Endodermal cell (in vitro differentiated cells): Measurements from ENCODE around the gene BSCL2. TPM values are rescaled to one million over a fixed set of nuclear protein-coding genes. Genes with fewer than 3 reads are reported as not detected.

Experiments
- DNase-seq: peaks from one replicate; pipeline ENCODE4 v3.0.0-alpha.2; 2017
- H3K27ac ChIP-seq: 2 replicates; pipeline ENCODE4 v1.5.1; 2013; ENCODE audit warnings: mild to moderate bottlenecking, low read depth, low read length, moderate library complexity
- H3K27me3 ChIP-seq: 2 replicates; pipeline ENCODE4 v1.6.1; 2013; ENCODE audit warnings: mild to moderate bottlenecking, low read length, moderate library complexity; ENCODE audit not compliant: insufficient read depth, control insufficient read depth, poor library complexity, severe bottlenecking
- H3K36me3 ChIP-seq: 2 replicates; pipeline ENCODE4 v1.7.0; 2013; ENCODE audit warnings: mild to moderate bottlenecking, low read length, moderate library complexity; ENCODE audit not compliant: control insufficient read depth, insufficient read depth
- H3K4me1 ChIP-seq: one replicate; pipeline ENCODE4 v1.7.0; 2013; ENCODE audit warnings: low read length; ENCODE audit not compliant: control insufficient read depth, insufficient read depth
- H3K4me3 ChIP-seq: 2 replicates; pipeline ENCODE4 v1.5.1; 2013; ENCODE audit warnings: mild to moderate bottlenecking, low read length, moderate library complexity
- H3K9ac ChIP-seq: 2 replicates; pipeline ENCODE4 v1.6.1; 2013; ENCODE audit warnings: mild to moderate bottlenecking, low read length, moderate library complexity; ENCODE audit not compliant: poor library complexity, severe bottlenecking; ENCODE audit errors: extremely low read depth
- H3K9me3 ChIP-seq: 2 replicates; pipeline ENCODE4 v1.6.1; 2013; ENCODE audit warnings: mild to moderate bottlenecking, low read length, moderate library complexity; ENCODE audit not compliant: control insufficient read depth
- H3K27ac Mint-ChIP-seq: 2 replicates; pipeline ENCODE4 v1.8.0; 2020; ENCODE audit warnings: mixed read lengths
- H3K27me3 Mint-ChIP-seq: 2 replicates; pipeline ENCODE4 v1.8.0; 2021; ENCODE audit warnings: mild to moderate bottlenecking, mixed read lengths; ENCODE audit not compliant: insufficient read depth
- H3K36me3 Mint-ChIP-seq: 2 replicates; pipeline ENCODE4 v1.8.0; 2020; ENCODE audit warnings: low read depth, mixed read lengths
- H3K4me1 Mint-ChIP-seq: 2 replicates; pipeline ENCODE4 v1.8.0; 2020; ENCODE audit warnings: mixed read lengths
- H3K4me3 Mint-ChIP-seq: 2 replicates; pipeline ENCODE4 v1.8.0; 2020; ENCODE audit warnings: mild to moderate bottlenecking, moderate library complexity, mixed read lengths
- H3K9me3 Mint-ChIP-seq: 2 replicates; pipeline ENCODE4 v1.8.0; 2020; ENCODE audit warnings: mild to moderate bottlenecking, mixed read lengths
- CTCF ChIP-seq: fragments of 200-600 bp; sonication (generic); conservative IDR thresholded peaks from 2 replicates; pipeline ENCODE4 v1.5.0; 2021; ENCODE audit warnings: antibody characterized with exemption, mild to moderate bottlenecking
- WGBS, 2 experiments: methylation state at CpG; one replicate each; pipeline versions ENCODE4 v1.1.5 to v1.1.7; 2013; ENCODE audit warnings: missing lambda C conversion rate in 2 of 2, mixed read lengths in 1 of 2; ENCODE audit not compliant: insufficient coverage in 1 of 2, insufficient read length in 1 of 2; 5-methylcytosine and 5-hydroxymethylcytosine counted together
- total RNA-seq, 2 donors: library from RNA; stranded (reverse); fragmentation: NEBNext Ultra II Directional in 1 of 2; extraction: Animal tissue kit (Norgen Biotek cat#: 25700) in 1 of 2; gene quantifications; 2 replicates in 1 of 2; 3 replicates in 1 of 2; pipeline ENCODE4 v1.2.1, GENCODE V29; 2021

The BSCL2 gene
- total RNA-seq, 2 donors from 2014 or later, result 68.6 to 77.2 TPM

GRCh38 chr11:62726915-62727164 lies 19.6 kb upstream of the BSCL2 start:
- H3K4me1 Mint-ChIP-seq, result peaks cover 22% of the 10 kb centered on the region
- peak overlapping the region; percentile 99 for H3K27ac Mint-ChIP-seq
- H3K9me3 Mint-ChIP-seq, result no peaks in the 10 kb centered on the region
- peak overlapping the region; percentile 93 for H3K27ac ChIP-seq
- DNase-seq, result no peak
- H3K9ac ChIP-seq, result peak overlapping the region; percentile 78
- 0% methylated on average over 37 of the region's 37 CpGs; no CpG with 5 or more reads in 1 of the 2 experiments for WGBS, 2 experiments
- H3K36me3 Mint-ChIP-seq, result peaks cover 45% of the 10 kb centered on the region
- H3K27me3 Mint-ChIP-seq, result no peaks in the 10 kb centered on the region
- H3K27me3 ChIP-seq, result no peaks in the 10 kb centered on the region
- H3K4me3 ChIP-seq, result peak overlapping the region; percentile 97
- no peaks in the 10 kb centered on the region for H3K9me3 ChIP-seq
- no peak for TF ChIP-seq CTCF
- H3K36me3 ChIP-seq, result peaks cover 40% of the 10 kb centered on the region
- peak overlapping the region; percentile 96 for H3K4me3 Mint-ChIP-seq
- no peaks in the 10 kb centered on the region for H3K4me1 ChIP-seq

GRCh38 chr11:62726156-62726914 lies 19.1 kb upstream of the BSCL2 start:
- H3K4me3 ChIP-seq, result peak overlapping the region; percentile 97
- DNase-seq, result peak; percentile 58
- Mint-ChIP-seq H3K36me3 (peaks cover 48% of the 10 kb centered on the region), H3K27me3 (no peaks in the 10 kb centered on the region), H3K4me3 (peak overlapping the region; percentile 96), H3K27ac (peak overlapping the region; percentile 69), H3K9me3 (no peaks in the 10 kb centered on the region), H3K4me1 (peaks cover 22% of the 10 kb centered on the region)
- 0 to 1% methylated on average over 34 to 51 of the region's 51 CpGs for WGBS, 2 experiments
- H3K9me3 ChIP-seq, result no peaks in the 10 kb centered on the region
- H3K27ac ChIP-seq, result peak overlapping the region; percentile 93
- H3K4me1 ChIP-seq, result no peaks in the 10 kb centered on the region
- no peaks in the 10 kb centered on the region for H3K27me3 ChIP-seq
- peak overlapping the region; percentile 78 for H3K9ac ChIP-seq
- peaks cover 42% of the 10 kb centered on the region for H3K36me3 ChIP-seq
- TF ChIP-seq CTCF, result no peak

DNA sequence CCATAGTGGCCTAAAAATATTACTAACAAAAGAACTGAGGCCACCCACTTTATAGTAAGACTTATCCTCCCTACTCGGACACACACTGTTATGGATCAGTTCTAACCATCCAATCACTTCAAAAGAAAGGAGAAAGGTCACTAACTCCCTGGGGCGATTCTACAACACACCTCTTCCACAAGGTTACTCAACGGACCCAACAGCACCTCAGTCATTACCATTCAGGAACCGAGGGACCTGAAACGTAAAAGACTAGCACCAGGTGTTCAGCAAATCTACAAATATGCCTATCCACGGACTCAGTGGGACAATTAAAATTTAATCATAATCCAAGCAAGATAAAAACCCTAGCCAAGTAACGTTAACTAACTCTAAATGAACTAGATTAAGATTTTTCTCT lies 18.4 kb upstream of the BSCL2 start:
- 0 to 2% methylated on average over 6 to 7 of the region's 7 CpGs for WGBS, 2 experiments
- peak overlapping the region; percentile 69 for H3K27ac Mint-ChIP-seq
- H3K27me3 Mint-ChIP-seq, result no peaks in the 10 kb centered on the region
- peaks cover 45% of the 10 kb centered on the region for H3K36me3 ChIP-seq
- no peak for TF ChIP-seq CTCF
- no peaks in the 10 kb centered on the region for H3K9me3 Mint-ChIP-seq
- peaks cover 51% of the 10 kb centered on the region for H3K36me3 Mint-ChIP-seq
- H3K4me1 Mint-ChIP-seq, result peaks cover 22% of the 10 kb centered on the region
- H3K27me3 ChIP-seq, result no peaks in the 10 kb centered on the region
- DNase-seq, result no peak
- H3K4me1 ChIP-seq, result no peaks in the 10 kb centered on the region
- H3K9me3 ChIP-seq, result no peaks in the 10 kb centered on the region
- H3K4me3 Mint-ChIP-seq, result peak overlapping the region; percentile 96
- peak overlapping the region; percentile 93 for H3K27ac ChIP-seq
- peak overlapping the region; percentile 97 for H3K4me3 ChIP-seq
- peak overlapping the region; percentile 78 for H3K9ac ChIP-seq
